ENCODE data around the gene OR11H6. TPM values are rescaled to one million over a fixed set of nuclear protein-coding genes. Genes with fewer than 3 reads are reported as not detected.

The OR11H6 gene
- total and polyA plus RNA-seq, 2 of the 4 experiments (the other 2 are of a cell fraction) = not detected

GRCh38 chr14:20194101-20194500 is 29.4 kb upstream of the OR11H6 start:
- H3K56ac ChIP-seq (ENCODE audit: extremely low read depth, insufficient read depth, low read length) = no peak overlapping the region
- no peak overlapping the region for H2BK15ac ChIP-seq (ENCODE audit: low read depth, low read length)
- H3K27ac ChIP-seq (ENCODE audit: insufficient read depth, low read length) = no peak overlapping the region
- H4K20me1 ChIP-seq (ENCODE audit: insufficient read depth, low read length) = no peaks in the 10 kb centered on the region
- H3K18ac ChIP-seq (ENCODE audit: low read depth, low read length) = no peak overlapping the region
- BruUV-seq (replicated peaks) = no TSS peak
- ATAC-seq (ENCODE audit: low read depth) = no peak
- no peak overlapping the region for H3K9ac ChIP-seq (ENCODE audit: low read depth, low read length)
- H3K4ac ChIP-seq (ENCODE audit: low read depth, low read length) = no peak overlapping the region
- CTCF ChIA-PET = no interaction called here
- no peaks in the 10 kb centered on the region for H3K79me1 ChIP-seq (ENCODE audit: low read depth in 1 of 2, low read length in 2 of 2)
- in situ Hi-C loops (cut with MboI; ENCODE audit: low sequenced_read_pairs) (no loop called here), intact Hi-C loops (cut with micrococcal nuclease) (no loop called here), dilution Hi-C loops (cut with HindIII; ENCODE audit: low sequenced_read_pairs, unreplicated experiment) (no loop called here)
- no peaks in the 10 kb centered on the region for H3K27me3 ChIP-seq (ENCODE audit: control insufficient read depth, insufficient read depth, low read length)
- H3K9me1 ChIP-seq (ENCODE audit: insufficient read depth, low read length) = no peaks in the 10 kb centered on the region
- no peak overlapping the region for H2AFZ ChIP-seq (replicated peaks; ENCODE audit: low read length, poor library complexity)
- no peak overlapping the region for H3K14ac ChIP-seq (replicated peaks; ENCODE audit: low read depth, low read length)
- TF ChIP-seq FOS (IDR thresholded peaks at IDR 0.05; ENCODE audit: low read depth, low read length) (no peak), MAZ (IDR thresholded peaks at IDR 0.05; ENCODE audit: borderline replicate concordance, low read depth, low read length) (no peak), CHD1 (IDR thresholded peaks at IDR 0.05; ENCODE audit: low read depth, low read length) (no peak), BHLHE40 (IDR thresholded peaks at IDR 0.05; ENCODE audit: low read depth, low read length) (no peak), SMC3 (IDR thresholded peaks at IDR 0.05; ENCODE audit: low read depth, low read length) (no peak), RAD21 (IDR thresholded peaks at IDR 0.05; ENCODE audit: low read length) (no peak), RFX5 (IDR thresholded peaks at IDR 0.05; ENCODE audit: low read depth, low read length) (no peak), MAFK (IDR thresholded peaks at IDR 0.05; ENCODE audit: low read depth, low read length) (no peak), ELK1 (IDR thresholded peaks at IDR 0.05; ENCODE audit: borderline replicate concordance, low read depth, low read length) (no peak), POLR2A (IDR thresholded peaks at IDR 0.05; ENCODE audit: low read depth, low read length) (no peak)
- TF ChIP-seq, protein P1, sequence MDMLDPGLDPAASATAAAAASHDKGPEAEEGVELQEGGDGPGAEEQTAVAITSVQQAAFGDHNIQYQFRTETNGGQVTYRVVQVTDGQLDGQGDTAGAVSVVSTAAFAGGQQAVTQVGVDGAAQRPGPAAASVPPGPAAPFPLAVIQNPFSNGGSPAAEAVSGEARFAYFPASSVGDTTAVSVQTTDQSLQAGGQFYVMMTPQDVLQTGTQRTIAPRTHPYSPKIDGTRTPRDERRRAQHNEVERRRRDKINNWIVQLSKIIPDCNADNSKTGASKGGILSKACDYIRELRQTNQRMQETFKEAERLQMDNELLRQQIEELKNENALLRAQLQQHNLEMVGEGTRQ (IDR thresholded peaks at IDR 0.05; ENCODE audit: low read depth, low read length) = no peak
- H2BK120ac ChIP-seq (ENCODE audit: low read depth, low read length) = no peak overlapping the region
- H3K9me3 ChIP-seq (ENCODE audit: control insufficient read depth, insufficient read depth, low read length) = peaks cover 5% of the 10 kb centered on the region; the same call in 1 of the 2 replicates
- no peaks in the 10 kb centered on the region for H3K36me3 ChIP-seq (ENCODE audit: control insufficient read depth, insufficient read depth, low read length)
- no peak overlapping the region for H2BK20ac ChIP-seq (ENCODE audit: low read depth, low read length)
- DNase-seq = no peak
- H3K4me3 ChIP-seq (ENCODE audit: insufficient read depth, low read depth, low read length) = no peak overlapping the region
- H3K4me1 ChIP-seq (ENCODE audit: control insufficient read depth, insufficient read depth, low read length) = no peaks in the 10 kb centered on the region
- H2AK9ac ChIP-seq (replicated peaks; ENCODE audit: low read depth, low read length, poor library complexity) = no peak overlapping the region
- H2BK5ac ChIP-seq (ENCODE audit: low read depth, low read length, poor library complexity, severe bottlenecking) = no peak overlapping the region
- no peak overlapping the region for H2AK5ac ChIP-seq (ENCODE audit: low read depth, low read length)
- H4K8ac ChIP-seq (ENCODE audit: low read depth in 2 of 2, low read length in 2 of 2) = no peak overlapping the region
- H3K23ac ChIP-seq (ENCODE audit: low read depth, low read length) = no peak overlapping the region
- no peak overlapping the region for H3K4me2 ChIP-seq (ENCODE audit: low read depth, low read length)
- POLR2A ChIA-PET (ENCODE audit: unreplicated experiment) = no interaction called here
- H4K5ac ChIP-seq (ENCODE audit: low read depth, low read length) = no peak overlapping the region
- no peak overlapping the region for H4K91ac ChIP-seq (ENCODE audit: insufficient read depth, low read depth, low read length)
